A549 treated with AZD2906 at 1 μM for 4 hours (cell line): ENCODE measurements around the gene CFAP65. TPM values are rescaled to one million over a fixed set of nuclear protein-coding genes. Genes with fewer than 3 reads are reported as not detected.

ENCODE experiments used
- total RNA-seq: library from RNA; stranded (reverse); fragments of 200-300 nt; extraction: Qiagen RNA extraction; gene quantifications from 5 replicates; pipeline ENCODE4 v1.2.3, GENCODE V29; 2022

The CFAP65 gene
- 0.11 to 0.32 TPM (median 0.17 TPM) in 5 replicates for total RNA-seq

DNA sequence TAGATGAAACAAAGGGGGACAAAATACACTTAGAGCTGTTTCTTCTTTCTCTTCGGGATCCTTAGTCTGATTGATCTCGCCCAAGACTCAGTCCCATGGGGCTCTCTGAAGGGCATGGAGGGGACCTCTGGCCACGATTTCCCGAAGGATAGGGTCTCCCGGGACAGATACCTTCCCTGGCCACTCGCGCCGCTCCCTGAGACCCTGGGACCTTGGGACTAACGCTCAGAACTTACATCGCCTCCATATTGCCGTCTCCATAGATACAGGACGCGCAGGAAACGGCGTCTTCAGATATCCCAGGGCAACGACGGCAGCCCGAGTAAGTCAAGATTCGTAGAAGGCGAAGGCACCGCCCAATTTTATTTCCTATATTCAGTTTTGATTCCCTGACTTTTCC lies at the start of gene CFAP65:
Gene CFAP65, minus strand, starts transcription at position 265 of the 400 bp plus-strand sequence. CDS start 2,468 bp downstream, outside the sequence.

GRCh38 chr2:219060821-219061791 lies 19.8 kb upstream of the CFAP65 start, which contains the start of gene IHH:
Gene IHH (minus strand): TSS chr2:219060921. CDS start chr2:219060467, 454 bp downstream.

DNA sequence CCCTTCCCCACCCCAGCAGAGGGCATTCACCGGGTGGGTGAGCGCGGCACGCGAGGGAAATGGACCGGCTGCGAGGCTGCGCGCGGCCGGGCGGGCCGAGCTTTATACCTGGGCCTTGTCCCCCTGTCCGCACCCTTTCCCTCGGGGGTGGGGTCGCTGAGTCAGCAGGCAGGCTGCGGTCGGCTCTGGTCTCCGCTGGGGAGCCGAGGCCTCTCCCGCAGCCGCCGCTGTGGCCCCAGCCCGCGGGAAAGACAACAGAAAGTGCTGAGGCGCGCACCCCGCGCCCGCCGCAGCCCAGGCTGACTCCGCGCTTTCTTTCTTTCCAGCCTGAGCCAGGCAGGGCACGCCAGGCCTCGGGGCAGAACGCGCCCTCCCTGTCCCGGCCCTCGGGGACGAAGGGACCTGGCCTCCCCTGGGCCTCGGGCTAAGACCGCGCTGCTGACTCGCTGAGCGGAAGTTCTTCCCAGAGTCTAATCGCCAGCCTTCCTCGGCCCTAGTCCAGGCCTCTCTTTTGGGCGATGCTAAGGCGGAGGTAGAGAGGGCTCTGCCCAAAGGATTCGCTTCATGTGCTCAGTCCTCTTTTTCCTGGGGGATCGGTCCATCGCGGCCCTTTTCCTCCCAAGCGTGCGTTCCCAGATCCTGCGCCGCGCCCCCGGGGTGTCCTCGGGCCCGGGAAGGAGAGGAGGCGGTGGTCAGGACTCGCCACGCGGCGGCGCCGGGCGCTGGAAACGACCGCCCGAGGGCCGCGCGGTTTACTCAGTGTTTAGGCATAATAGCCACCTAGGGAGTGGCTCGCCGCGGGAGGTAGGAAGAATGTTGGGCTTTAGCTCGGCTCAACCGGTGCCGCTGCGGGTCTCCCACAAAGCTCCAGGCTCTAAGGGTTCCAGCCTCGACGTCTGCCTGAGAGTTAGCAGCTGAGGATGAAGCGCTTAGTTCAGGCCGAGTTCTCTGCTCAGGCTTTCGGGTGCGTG lies 47.7 kb downstream of the CFAP65 start, which contains the start of gene CRYBA2:
Gene CRYBA2, minus strand, starts transcription at position 78 of the 971 bp plus-strand sequence. CDS start 246 bp downstream, outside the sequence.

DNA sequence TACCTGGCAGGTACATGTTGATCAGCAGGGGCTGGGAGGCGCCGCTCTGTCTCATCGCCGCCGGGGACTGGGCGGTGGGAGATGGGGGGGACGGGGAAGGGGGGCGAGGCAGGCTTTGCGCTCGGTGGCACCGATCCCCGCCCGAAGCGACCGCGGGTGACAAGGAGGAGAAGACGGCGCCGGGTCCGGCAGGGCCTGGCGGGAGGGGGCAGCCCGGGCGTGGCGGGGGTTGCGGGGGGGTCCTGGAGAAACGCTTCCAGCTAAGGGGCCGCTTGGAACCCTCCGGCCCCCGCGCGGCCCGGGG lies 56.3 kb downstream of the CFAP65 start, which contains the start of gene FEV:
Gene FEV, minus strand, starts transcription at position 164 of the 304 bp plus-strand sequence. Its CDS starts 109 bp downstream, at position 55.

GRCh38 chr2:218959141-218959731 lies 82.1 kb downstream of the CFAP65 start, which contains the start of gene CDK5R2:
Gene CDK5R2 (plus strand): TSS chr2:218959666. CDS start chr2:218959821, 155 bp downstream.

Other genes starting within 250 kb of the CFAP65 start
- gene PRKAG3, start 209.7 kb downstream of the CFAP65 start, total RNA-seq = not detected in 5 replicates
- 0.17 to 0.27 TPM (median 0.25 TPM) in 5 replicates for gene WNT6, start 181.7 kb downstream of the CFAP65 start, total RNA-seq
- gene WNT10A, start 160.7 kb downstream of the CFAP65 start, total RNA-seq = 0.06 to 0.11 TPM (median 0.09 TPM) in 4 of 5 replicates, not detected in the other
- 4.6 to 8.8 TPM (median 7.0 TPM) in 5 replicates for gene CDK5R2, start 81.8 kb downstream of the CFAP65 start, total RNA-seq
- not detected in 5 replicates for gene FEV, start 56.3 kb downstream of the CFAP65 start, total RNA-seq
- 0.10 to 0.25 TPM in 2 of 5 replicates, not detected in the others for gene CRYBA2, start 48.1 kb downstream of the CFAP65 start, total RNA-seq
- gene IHH, start 19.4 kb upstream of the CFAP65 start, total RNA-seq = 0.28 to 0.88 TPM (median 0.74 TPM) in 5 replicates
- 15.2 to 19.0 TPM (median 16.9 TPM) in 5 replicates for gene NHEJ1, start 119.3 kb upstream of the CFAP65 start, total RNA-seq
- gene SLC23A3, start 128.5 kb upstream of the CFAP65 start, total RNA-seq = 0.13 to 0.63 TPM (median 0.41 TPM) in 5 replicates
- gene CNPPD1, start 135.4 kb upstream of the CFAP65 start, total RNA-seq = 39.9 to 49.9 TPM (median 47.1 TPM) in 5 replicates
- gene RETREG2, start 136.8 kb upstream of the CFAP65 start, total RNA-seq = 65.5 to 83.4 TPM (median 79.7 TPM) in 5 replicates
- 16.7 to 21.2 TPM (median 20.2 TPM) in 5 replicates for gene ZFAND2B, start 165.3 kb upstream of the CFAP65 start, total RNA-seq
- 21.3 to 30.4 TPM (median 27.3 TPM) in 5 replicates for gene ABCB6, start 177.4 kb upstream of the CFAP65 start, total RNA-seq
- gene ATG9A, start 188.1 kb upstream of the CFAP65 start, total RNA-seq = 39.3 to 45.7 TPM (median 44.4 TPM) in 5 replicates
- 12.5 to 17.3 TPM (median 15.3 TPM) in 5 replicates for gene ANKZF1, start 188.3 kb upstream of the CFAP65 start, total RNA-seq
- gene GLB1L, start 203.9 kb upstream of the CFAP65 start, total RNA-seq = 5.7 to 6.4 TPM (median 5.8 TPM) in 5 replicates
- gene STK16, start 204.0 kb upstream of the CFAP65 start, total RNA-seq = 27.6 to 31.6 TPM (median 29.1 TPM) in 5 replicates
- 0.10 to 0.32 TPM (median 0.12 TPM) in 5 replicates for gene TUBA4B, start 211.7 kb upstream of the CFAP65 start, total RNA-seq
- gene TUBA4A, start 212.4 kb upstream of the CFAP65 start, total RNA-seq = 225 to 347 TPM (median 253 TPM) in 5 replicates
- 32.4 to 37.7 TPM (median 36.7 TPM) in 5 replicates for gene DNAJB2, start 237.8 kb upstream of the CFAP65 start, total RNA-seq